Activated CD4-positive, alpha-beta T cell treated with anti-CD3 and anti-CD28 coated beads for 4 hours (primary cell): ENCODE measurements around the gene CLIP2.

Source experiments
- DNase-seq, 2 donors: peaks; one replicate each; pipeline ENCODE4 v3.0.0-alpha.2; 2020

Gene CLIP2

GRCh38 chr7:74272305-74273038, 16.7 kb upstream of the CLIP2 start:
- DNase-seq = no peak

DNA sequence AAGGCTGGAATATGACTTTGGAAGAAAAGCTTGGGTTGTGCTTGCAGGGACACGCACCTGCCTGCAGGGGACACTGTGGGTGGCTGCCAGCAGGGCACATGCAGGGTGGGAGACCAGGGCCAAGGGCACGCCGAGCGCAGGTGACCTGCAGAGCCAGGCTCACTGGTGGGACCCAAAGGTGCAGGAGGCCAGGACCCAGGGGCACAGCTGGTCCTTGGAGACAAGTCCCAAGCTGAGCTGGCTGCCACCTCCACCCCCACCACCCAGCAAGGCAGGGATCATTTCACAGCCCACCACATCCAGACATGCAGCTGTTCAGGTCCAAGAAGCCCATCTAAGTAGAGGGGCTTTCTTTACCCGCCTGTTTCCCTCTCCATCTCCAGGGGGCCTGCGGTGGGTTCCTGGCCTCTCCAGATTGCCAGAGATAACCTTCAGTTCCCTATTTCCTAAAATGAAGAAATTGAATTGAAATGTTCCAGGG, 13.8 kb upstream of the CLIP2 start:
- DNase-seq = no peak

DNA sequence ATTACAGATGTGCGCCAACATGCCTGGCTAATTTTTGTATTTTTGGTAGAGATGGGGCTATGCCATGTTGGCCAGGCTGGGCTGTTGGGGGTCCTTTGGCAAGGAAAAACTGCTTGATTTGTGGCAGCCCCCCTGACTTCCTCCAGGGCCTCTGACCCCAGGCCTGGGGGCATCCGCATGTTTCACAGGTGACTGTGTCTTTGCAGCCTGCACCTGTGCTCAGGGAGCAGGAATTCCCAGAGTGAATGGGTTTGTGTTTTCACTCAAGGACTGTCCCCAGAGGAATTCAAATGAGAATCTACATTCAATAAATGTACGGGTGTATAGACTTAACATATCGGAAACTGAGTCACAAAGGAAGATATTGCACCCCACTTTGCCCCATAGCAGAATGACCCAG, 11.6 kb upstream of the CLIP2 start:
- no peak for DNase-seq

GRCh38 chr7:74280985-74281384, 8.2 kb upstream of the CLIP2 start:
- DNase-seq = no peak

- no peak for DNase-seq
Measured at GRCh38 chr7:74282748-74283459, 6.3 kb upstream of the CLIP2 start.

DNA sequence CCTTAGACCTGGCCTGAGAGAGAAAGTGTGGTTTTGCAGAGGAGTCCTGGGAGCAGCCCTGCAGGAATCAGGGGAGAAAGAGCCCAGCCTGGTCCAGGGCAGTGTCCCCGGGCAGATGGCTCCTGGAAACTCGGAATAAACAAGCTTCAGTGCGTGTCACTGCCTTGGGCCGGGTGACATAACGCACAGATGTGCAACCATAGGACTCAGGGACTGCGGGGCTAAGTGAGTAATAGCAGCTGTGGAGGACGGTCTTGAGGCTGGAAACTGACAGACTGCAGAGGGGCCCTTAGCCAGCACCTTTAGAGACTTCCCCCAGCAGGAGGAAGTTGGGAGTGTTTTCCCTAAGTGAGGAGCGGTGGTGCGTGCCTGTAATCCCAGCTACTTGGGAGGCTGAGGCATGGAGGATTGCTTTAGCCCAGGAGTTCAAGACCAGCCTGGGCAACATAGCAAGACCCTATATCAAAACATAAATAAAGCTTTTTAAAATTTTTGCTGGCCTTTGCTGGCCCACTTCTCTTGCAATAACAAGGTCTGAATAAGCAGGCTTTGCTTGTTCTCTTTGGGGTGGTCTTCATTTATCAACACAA, 5.3 kb upstream of the CLIP2 start:
- DNase-seq = no peak

DNA sequence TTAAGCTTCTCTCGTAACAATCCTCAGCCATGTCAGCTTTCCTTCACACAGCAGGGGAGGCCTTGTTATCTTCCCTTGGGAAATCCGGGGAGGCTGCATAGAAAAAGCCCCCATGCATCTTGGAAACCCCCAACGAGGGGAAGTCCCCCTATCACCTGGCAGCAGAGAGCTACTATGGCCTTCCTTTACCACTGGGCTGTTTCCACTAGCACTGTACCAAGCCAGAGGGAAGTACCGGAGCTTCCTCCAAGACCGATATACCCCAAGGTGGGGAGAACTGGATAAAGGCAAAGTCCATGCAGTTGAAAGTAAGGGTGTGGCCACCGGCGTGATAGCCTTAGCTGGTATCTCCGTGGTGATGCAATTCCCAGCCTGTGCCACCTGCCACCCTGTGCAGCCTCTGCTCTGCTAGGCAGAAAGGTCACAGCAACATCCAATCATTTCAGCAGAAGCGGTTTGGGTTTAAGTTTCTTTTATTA, 4.4 kb upstream of the CLIP2 start:
- DNase-seq = no peak

- DNase-seq = no peak
Measured at GRCh38 chr7:74286131-74286530, 3.1 kb upstream of the CLIP2 start.

DNA sequence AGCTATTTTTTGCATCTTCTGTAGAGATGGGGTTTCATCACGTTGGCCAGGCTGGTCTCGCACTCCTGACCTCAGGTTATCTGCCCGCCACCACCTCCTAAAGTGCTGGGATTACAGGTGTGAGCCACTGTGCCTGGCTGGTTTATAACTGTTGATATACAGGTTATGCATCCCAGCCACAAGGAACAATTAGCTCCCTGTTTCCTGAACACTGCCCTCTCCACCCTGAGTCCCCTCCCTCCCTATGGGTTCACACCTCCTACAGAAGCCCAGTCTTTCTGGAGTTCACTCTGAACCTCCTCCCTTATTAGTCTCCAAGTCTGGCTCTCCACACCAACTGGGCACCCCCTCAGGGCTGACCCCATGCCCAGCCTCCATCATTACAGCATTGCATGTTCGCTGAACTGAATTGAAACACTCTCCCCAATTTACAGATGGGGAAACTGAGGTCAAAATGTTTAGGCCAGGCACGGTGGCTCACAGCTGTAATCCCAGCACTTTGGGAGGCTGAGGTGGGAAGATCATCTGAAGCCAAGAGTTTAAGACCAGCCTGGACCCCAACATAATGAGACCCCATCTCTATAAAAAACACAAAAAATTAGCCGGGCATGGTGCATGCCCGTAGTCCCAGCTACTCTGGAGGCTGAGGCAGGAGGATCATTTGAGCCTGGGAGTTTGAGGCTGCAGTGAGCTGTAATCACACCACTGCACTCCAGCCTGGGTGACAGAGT, 1.7 kb upstream of the CLIP2 start:
- no peak for DNase-seq

DNA sequence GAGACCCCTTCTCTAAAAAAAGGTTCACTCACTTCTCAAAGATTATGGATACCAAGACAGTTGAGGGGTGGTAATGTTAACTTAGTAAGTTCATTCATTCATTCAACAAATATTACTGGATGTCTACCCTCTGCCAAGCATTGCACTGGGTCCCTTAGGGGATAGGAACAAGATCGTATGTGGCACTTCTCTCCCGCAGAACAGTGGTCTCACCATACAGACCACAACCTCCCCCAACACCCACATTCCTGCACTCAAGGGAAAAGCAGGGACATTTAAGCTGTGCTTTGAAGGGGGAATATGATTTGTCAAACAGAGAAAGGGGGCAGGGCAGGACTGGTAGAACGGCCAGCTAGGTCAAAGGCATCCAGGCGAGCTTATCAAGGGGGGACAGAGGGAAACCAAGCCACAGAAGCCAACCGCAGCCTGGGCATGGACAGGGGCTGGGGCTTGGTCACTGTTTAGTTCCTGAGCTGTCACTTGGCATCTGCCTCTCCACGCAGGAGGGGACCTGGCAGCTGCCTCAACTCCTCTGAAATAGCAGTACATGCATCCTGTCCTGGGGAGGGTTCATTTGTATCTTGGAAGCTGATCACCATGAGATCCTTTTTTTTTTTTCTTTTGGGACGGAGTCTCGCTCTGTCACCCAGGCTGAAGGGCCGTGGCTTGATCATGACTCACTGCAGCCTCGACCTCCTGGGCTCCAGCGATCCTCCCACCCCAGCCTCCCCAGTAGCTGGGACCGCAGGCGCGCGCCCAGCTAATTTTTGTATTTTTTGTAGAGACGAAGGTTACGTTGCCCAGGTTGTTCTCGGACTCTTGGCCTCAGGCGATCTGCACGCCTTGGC, 949 bp upstream of the CLIP2 start:
- no peak for DNase-seq

GRCh38 chr7:74289659-74290552, 699 bp downstream of the CLIP2 start:
- peak; percentile 14 to 18 for DNase-seq

GRCh38 chr7:74290553-74290950, 1.3 kb downstream of the CLIP2 start:
- DNase-seq = no peak

DNA sequence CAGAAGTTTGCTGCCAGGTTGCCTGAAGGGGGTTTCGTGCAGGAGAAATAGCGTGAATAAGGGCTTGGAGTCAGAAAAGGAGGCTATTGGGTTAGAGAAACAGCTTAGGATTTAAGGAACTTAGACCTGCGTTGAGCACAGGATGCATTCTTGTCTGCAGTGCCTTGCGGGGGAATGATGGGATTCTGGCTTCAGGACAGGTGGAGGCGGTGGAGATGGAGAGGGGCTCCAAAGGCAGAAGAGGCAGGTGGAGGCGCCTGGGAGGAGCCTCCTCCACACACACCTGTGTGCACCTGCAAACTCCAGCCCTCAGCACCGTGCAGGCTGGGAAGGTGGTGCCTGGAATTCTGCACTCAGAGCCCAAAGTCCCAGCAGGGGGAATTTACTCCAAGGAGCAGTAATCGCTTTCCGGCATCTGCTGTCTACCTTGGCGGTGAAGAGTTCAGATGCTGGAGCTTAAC, 1.8 kb downstream of the CLIP2 start:
- no peak for DNase-seq

- DNase-seq = no peak
Measured at GRCh38 chr7:74291535-74291934, 2.3 kb downstream of the CLIP2 start.

- DNase-seq = no peak
Measured at GRCh38 chr7:74292757-74293576, 3.8 kb downstream of the CLIP2 start.

GRCh38 chr7:74293577-74293908, 4.3 kb downstream of the CLIP2 start:
- no peak for DNase-seq

- no peak for DNase-seq
Measured at GRCh38 chr7:74294191-74294998, 5.2 kb downstream of the CLIP2 start.

DNA sequence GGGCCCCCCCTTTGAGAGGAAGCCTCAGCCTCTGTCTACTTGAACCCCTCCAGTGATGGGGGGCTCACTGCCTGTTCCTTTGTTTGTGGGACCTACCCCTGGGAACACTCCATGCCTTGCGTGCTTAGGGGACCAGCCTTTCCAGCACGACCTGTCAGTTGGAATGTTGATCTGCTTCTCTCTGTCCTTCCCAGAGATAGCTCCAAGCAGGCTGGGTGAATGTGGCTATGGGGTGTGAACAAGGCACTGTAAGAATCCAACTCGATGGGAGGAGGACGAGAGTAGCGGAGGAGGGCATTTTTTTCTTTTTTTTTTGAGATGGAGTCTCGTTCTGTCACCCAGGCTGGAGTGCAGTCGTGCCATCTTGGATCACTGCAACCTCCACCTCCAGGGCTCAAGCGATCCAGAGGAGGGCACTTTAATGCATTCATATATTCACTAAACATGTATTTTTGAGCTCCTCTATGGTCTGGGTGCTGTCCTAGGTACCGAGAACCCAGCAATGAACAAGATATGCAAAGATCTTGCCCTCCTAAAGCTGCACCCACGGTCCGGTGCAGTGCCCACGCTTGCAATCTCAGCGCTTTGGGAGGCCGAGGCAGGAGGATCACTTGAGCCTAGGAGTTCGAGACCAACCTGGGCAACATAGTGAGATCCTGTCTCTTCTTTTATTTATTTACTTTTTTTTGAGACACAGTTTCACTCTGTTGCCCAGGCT, 8.5 kb downstream of the CLIP2 start:
- DNase-seq = no peak

DNA sequence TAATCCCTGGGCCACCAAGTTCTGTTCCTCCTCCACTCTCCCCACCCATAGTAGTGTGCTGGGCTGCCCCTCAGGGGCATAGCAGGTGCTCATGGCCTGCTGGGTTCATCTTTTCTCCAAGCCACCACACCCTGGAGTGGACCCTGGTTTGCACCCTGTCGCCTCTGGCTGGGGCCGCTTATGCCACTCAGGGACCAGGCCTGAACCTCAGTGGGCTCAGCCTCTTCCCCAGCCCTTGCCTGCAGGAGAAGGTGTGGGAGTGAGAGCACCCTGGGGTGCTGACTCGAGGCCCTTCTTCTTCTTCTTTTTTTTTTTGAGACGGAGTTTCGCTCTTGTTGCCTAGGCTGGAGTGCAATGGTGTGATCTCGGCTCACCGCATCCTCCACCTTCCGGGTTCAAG, 10.2 kb downstream of the CLIP2 start:
- no peak for DNase-seq
